Activated T-helper 1 cell treated with anti-CD3 and anti-CD28 coated beads, Interleukin-12 subunit alpha, Interleukin-12 subunit beta, Interleukin-2, Interleukin-4 antibody, amounts not matched to agents 30 ng/mL and 10 ng/mL and 1 ng/mL, durations not matched to agents 14 hours and 24 hours and 36 hours (primary cell): Measurements from ENCODE around the gene MRS2. TPM values are rescaled to one million over a fixed set of nuclear protein-coding genes. Genes with fewer than 3 reads are reported as not detected.
"Not testable (repeated sequence)": the region's sequence is repeated elsewhere in the genome, so short reads cannot be mapped to it uniquely, and the experiment has no call there.

Experiments
- DNase-seq: peaks from one replicate; pipeline ENCODE4 v3.0.0; 2021; ENCODE audit warnings: low spot score
- H3K27ac Mint-ChIP-seq: one replicate; pipeline ENCODE4 v1.8.0; 2021; ENCODE audit warnings: mild to moderate bottlenecking, mixed read lengths
- H3K27me3 Mint-ChIP-seq: one replicate; pipeline ENCODE4 v1.8.0; 2022; ENCODE audit warnings: mild to moderate bottlenecking, moderate library complexity, mixed read lengths; ENCODE audit not compliant: insufficient read depth
- H3K36me3 Mint-ChIP-seq: one replicate; pipeline ENCODE4 v1.8.0; 2021; ENCODE audit warnings: low read depth, mixed read lengths
- H3K4me1 Mint-ChIP-seq: one replicate; pipeline ENCODE4 v1.8.0; 2021; ENCODE audit warnings: low read depth, mixed read lengths
- H3K4me3 Mint-ChIP-seq: one replicate; pipeline ENCODE4 v1.8.0; 2021; ENCODE audit warnings: mild to moderate bottlenecking, moderate library complexity, mixed read lengths
- H3K9me3 Mint-ChIP-seq: one replicate; pipeline ENCODE4 v1.8.0; 2021; ENCODE audit warnings: mixed read lengths
- intact Hi-C: fragments of 100-400 bp; cut with micrococcal nuclease; formaldehyde crosslinking; loops from one replicate; pipeline ENCODE4 v1.15.1; 2024
- total RNA-seq: library from RNA; stranded (reverse); gene quantifications from 2 replicates; pipeline ENCODE4 v1.2.3, GENCODE V29; 2022

MRS2 gene
- 30.3 and 30.7 TPM in 2 replicates for total RNA-seq

- Mint-ChIP-seq H3K27me3 (peaks cover 10% of the 10 kb centered on the region), H3K4me1 (peaks cover 24% of the 10 kb centered on the region), H3K27ac (peak within 1 kb of the TSS; percentile 82), H3K4me3 (peak within 1 kb of the TSS; percentile 96), H3K36me3 (peaks cover 20% of the 10 kb centered on the region), H3K9me3 (no peaks in the 10 kb centered on the region)
- intact Hi-C loops = no loop called here
- DNase-seq = peak; percentile 75
Measured at GRCh38 chr6:24402697-24403500, at the start of gene MRS2. Gene MRS2, plus strand, starts transcription at chr6:24402936. Its CDS starts 111 bp downstream, at chr6:24403047.

- Mint-ChIP-seq H3K4me1 (peaks cover 8% of the 10 kb centered on the region), H3K27ac (no peak overlapping the region), H3K4me3 (no peak overlapping the region), H3K9me3 (no peaks in the 10 kb centered on the region), H3K27me3 (peaks cover 49% of the 10 kb centered on the region), H3K36me3 (no peaks in the 10 kb centered on the region)
- no peak for DNase-seq
- intact Hi-C loops = no loop called here
Measured at GRCh38 chr6:24353861-24354260, 48.9 kb upstream of the MRS2 start.

- no peak for DNase-seq
- H3K36me3 Mint-ChIP-seq = no peaks in the 10 kb centered on the region
- no peak overlapping the region for H3K4me3 Mint-ChIP-seq
- no peaks in the 10 kb centered on the region for H3K9me3 Mint-ChIP-seq
- H3K4me1 Mint-ChIP-seq = peaks cover 12% of the 10 kb centered on the region
- no peak overlapping the region for H3K27ac Mint-ChIP-seq
- H3K27me3 Mint-ChIP-seq = peaks cover 48% of the 10 kb centered on the region
- intact Hi-C loops = no loop called here
Measured at GRCh38 chr6:24355393-24355792, 47.3 kb upstream of the MRS2 start.

GRCh38 chr6:24356310-24356973, 46.3 kb upstream of the MRS2 start:
- no peak for DNase-seq
- no peak overlapping the region for H3K4me3 Mint-ChIP-seq
- no peak overlapping the region for H3K27ac Mint-ChIP-seq
- peaks cover 17% of the 10 kb centered on the region for H3K4me1 Mint-ChIP-seq
- intact Hi-C loops = no loop called here
- H3K36me3 Mint-ChIP-seq = no peaks in the 10 kb centered on the region
- peaks cover 42% of the 10 kb centered on the region for H3K27me3 Mint-ChIP-seq
- H3K9me3 Mint-ChIP-seq = no peaks in the 10 kb centered on the region

- intact Hi-C loops = no loop called here
- peaks cover 38% of the 10 kb centered on the region for H3K27me3 Mint-ChIP-seq
Measured at GRCh38 chr6:24357336-24358218, 45.2 kb upstream of the MRS2 start, which contains the start of gene DCDC2. Gene DCDC2, minus strand, starts transcription at chr6:24358059. Its CDS starts 309 bp downstream, at chr6:24357750.

GRCh38 chr6:24358219-24358821, 44.4 kb upstream of the MRS2 start:
- Mint-ChIP-seq H3K9me3 (no peaks in the 10 kb centered on the region), H3K4me1 (peaks cover 17% of the 10 kb centered on the region), H3K27me3 (peaks cover 36% of the 10 kb centered on the region), H3K4me3 (peak overlapping the region; percentile 65), H3K27ac (no peak overlapping the region), H3K36me3 (no peaks in the 10 kb centered on the region)
- intact Hi-C loops = no loop called here
- no peak for DNase-seq

More at GRCh38 chr6:24357336-24358218, 45.2 kb upstream of the MRS2 start, which contains the start of gene DCDC2:
- Mint-ChIP-seq H3K9me3 (no peaks in the 10 kb centered on the region), H3K4me3 (peak within 1 kb of the TSS; percentile 65), H3K36me3 (no peaks in the 10 kb centered on the region), H3K27ac (no peak within 1 kb of the TSS), H3K4me1 (peaks cover 17% of the 10 kb centered on the region)
- DNase-seq = peak; percentile 11

GRCh38 chr6:24359640-24360454, 42.9 kb upstream of the MRS2 start:
- Mint-ChIP-seq H3K9me3 (no peaks in the 10 kb centered on the region), H3K27me3 (peaks cover 29% of the 10 kb centered on the region), H3K36me3 (no peaks in the 10 kb centered on the region), H3K27ac (peak overlapping the region; percentile 11), H3K4me1 (peaks cover 17% of the 10 kb centered on the region), H3K4me3 (peak overlapping the region; percentile 73)
- DNase-seq = peak; percentile 70
- intact Hi-C loops = loop anchor here (1.0 to 2.0 kb wide), 2 partner anchors 45 to 77 kb away; no protein-coding TSS in a partner anchor

GRCh38 chr6:24362363-24362762, 40.4 kb upstream of the MRS2 start:
- H3K4me1 Mint-ChIP-seq = peaks cover 17% of the 10 kb centered on the region
- H3K27me3 Mint-ChIP-seq = peaks cover 21% of the 10 kb centered on the region
- intact Hi-C loops, DNase-seq, H3K36me3 Mint-ChIP-seq, H3K4me3 Mint-ChIP-seq, H3K9me3 Mint-ChIP-seq, H3K27ac Mint-ChIP-seq: not testable (repeated sequence)

- H3K4me3 Mint-ChIP-seq, H3K9me3 Mint-ChIP-seq, H3K36me3 Mint-ChIP-seq, H3K27ac Mint-ChIP-seq, intact Hi-C loops, H3K4me1 Mint-ChIP-seq, DNase-seq: not testable (repeated sequence)
- H3K27me3 Mint-ChIP-seq = peaks cover 20% of the 10 kb centered on the region
Measured at GRCh38 chr6:24365103-24365633, 37.6 kb upstream of the MRS2 start.

GRCh38 chr6:24374612-24375011, 28.1 kb upstream of the MRS2 start:
- intact Hi-C loops = no loop called here
- Mint-ChIP-seq H3K36me3 (no peaks in the 10 kb centered on the region), H3K4me3 (no peak overlapping the region), H3K4me1 (no peaks in the 10 kb centered on the region), H3K27ac (no peak overlapping the region), H3K27me3 (peaks cover 6% of the 10 kb centered on the region), H3K9me3 (no peaks in the 10 kb centered on the region)
- DNase-seq = no peak

GRCh38 chr6:24376871-24377270, 25.9 kb upstream of the MRS2 start:
- no peak for DNase-seq
- Mint-ChIP-seq H3K27ac (no peak overlapping the region), H3K4me1 (no peaks in the 10 kb centered on the region), H3K4me3 (no peak overlapping the region), H3K27me3 (peaks cover 6% of the 10 kb centered on the region), H3K9me3 (no peaks in the 10 kb centered on the region), H3K36me3 (no peaks in the 10 kb centered on the region)
- intact Hi-C loops = no loop called here
